SU-DHL-6 (cell line): Measurements from ENCODE around the gene MYH11.

ENCODE experiments used
- H2AFZ ChIP-seq: fragments of 200-600 bp; sonication (generic); 2 replicates; pipeline ENCODE4 v1.6.1; 2014; ENCODE audit warnings: low read depth, mild to moderate bottlenecking, moderate library complexity, mixed read lengths, antibody characterized with exemption, low read length; ENCODE audit not compliant: severe bottlenecking
- H3F3A ChIP-seq: fragments of 200-600 bp; shearing (Covaris generic); 2 replicates; pipeline ENCODE4 v1.6.0; 2016; ENCODE audit warnings: antibody characterized with exemption, mild to moderate bottlenecking; ENCODE audit not compliant: insufficient read depth
- H3K27ac ChIP-seq: fragments of 200-600 bp; sonication (generic); 2 replicates; pipeline ENCODE4 v1.5.1; 2016; ENCODE audit warnings: low read depth, mild to moderate bottlenecking, low read length, moderate library complexity, mixed read lengths
- H3K27me3 ChIP-seq: fragments of 200-600 bp; sonication (generic), shearing (Covaris generic); 2 replicates; pipeline ENCODE4 v1.6.0; 2014; ENCODE audit warnings: mild to moderate bottlenecking, low read length
- H3K36me3 ChIP-seq: fragments of 200-600 bp; sonication (generic); 2 replicates; pipeline ENCODE4 v1.6.1; 2014; ENCODE audit warnings: mild to moderate bottlenecking, low read length, mixed read lengths
- H3K4me2 ChIP-seq: fragments of 300-600, 200-600 bp; shearing (Covaris generic), sonication (generic); 2 replicates; pipeline ENCODE4 v1.6.0; 2014; ENCODE audit warnings: low read length, low read depth, mild to moderate bottlenecking; ENCODE audit not compliant: poor library complexity, severe bottlenecking
- H3K4me3 ChIP-seq: fragments of 200-600 bp; sonication (generic); 2 replicates; pipeline ENCODE4 v1.5.1; 2014; ENCODE audit warnings: antibody characterized with exemption, low read length, mild to moderate bottlenecking, mixed read lengths; ENCODE audit not compliant: insufficient read depth, poor library complexity, severe bottlenecking
- H3K79me2 ChIP-seq: fragments of 200-600 bp; sonication (generic); 2 replicates; pipeline ENCODE4 v1.6.1; 2014; ENCODE audit warnings: mild to moderate bottlenecking, low read length, moderate library complexity; ENCODE audit not compliant: insufficient read depth
- H3K9ac ChIP-seq: fragments of 200-600 bp; sonication (generic); 2 replicates; pipeline ENCODE4 v1.7.0; 2014; ENCODE audit warnings: mild to moderate bottlenecking, low read length
- H3K9me2 ChIP-seq: fragments of 200-600 bp; sonication (generic); replicated peaks from 2 replicates; pipeline ENCODE4 v1.6.1; 2014; ENCODE audit warnings: low read length; ENCODE audit not compliant: insufficient read depth
- H3K9me3 ChIP-seq: fragments of 200-600 bp; sonication (generic); 2 replicates; pipeline ENCODE4 v1.6.1; 2014; ENCODE audit warnings: low read length, mixed read lengths; ENCODE audit not compliant: insufficient read depth
- H4K20me1 ChIP-seq: fragments of 200-600 bp; sonication (generic); 2 replicates; pipeline ENCODE4 v1.6.1; 2014; ENCODE audit warnings: low read depth, mild to moderate bottlenecking, antibody characterized with exemption, low read length, moderate library complexity, mixed read lengths
- EZH2phosphoT487 ChIP-seq: fragments of 200-600 bp; sonication (generic), shearing (Covaris generic); conservative IDR thresholded peaks from 2 replicates; pipeline ENCODE4 v1.6.1; 2018; ENCODE audit warnings: mild to moderate bottlenecking, antibody characterized with exemption, low read length, moderate library complexity, mixed read lengths
- TF ChIP-seq, protein P1 (sequence below): fragments of 200-600 bp; sonication (generic); IDR thresholded peaks from one replicate; pipeline ENCODE4 v1.5.1; 2017; ENCODE audit warnings: antibody characterized with exemption, mild to moderate bottlenecking, low read length, moderate library complexity; ENCODE audit not compliant: insufficient read depth, poor library complexity, severe bottlenecking

Gene MYH11

DNA sequence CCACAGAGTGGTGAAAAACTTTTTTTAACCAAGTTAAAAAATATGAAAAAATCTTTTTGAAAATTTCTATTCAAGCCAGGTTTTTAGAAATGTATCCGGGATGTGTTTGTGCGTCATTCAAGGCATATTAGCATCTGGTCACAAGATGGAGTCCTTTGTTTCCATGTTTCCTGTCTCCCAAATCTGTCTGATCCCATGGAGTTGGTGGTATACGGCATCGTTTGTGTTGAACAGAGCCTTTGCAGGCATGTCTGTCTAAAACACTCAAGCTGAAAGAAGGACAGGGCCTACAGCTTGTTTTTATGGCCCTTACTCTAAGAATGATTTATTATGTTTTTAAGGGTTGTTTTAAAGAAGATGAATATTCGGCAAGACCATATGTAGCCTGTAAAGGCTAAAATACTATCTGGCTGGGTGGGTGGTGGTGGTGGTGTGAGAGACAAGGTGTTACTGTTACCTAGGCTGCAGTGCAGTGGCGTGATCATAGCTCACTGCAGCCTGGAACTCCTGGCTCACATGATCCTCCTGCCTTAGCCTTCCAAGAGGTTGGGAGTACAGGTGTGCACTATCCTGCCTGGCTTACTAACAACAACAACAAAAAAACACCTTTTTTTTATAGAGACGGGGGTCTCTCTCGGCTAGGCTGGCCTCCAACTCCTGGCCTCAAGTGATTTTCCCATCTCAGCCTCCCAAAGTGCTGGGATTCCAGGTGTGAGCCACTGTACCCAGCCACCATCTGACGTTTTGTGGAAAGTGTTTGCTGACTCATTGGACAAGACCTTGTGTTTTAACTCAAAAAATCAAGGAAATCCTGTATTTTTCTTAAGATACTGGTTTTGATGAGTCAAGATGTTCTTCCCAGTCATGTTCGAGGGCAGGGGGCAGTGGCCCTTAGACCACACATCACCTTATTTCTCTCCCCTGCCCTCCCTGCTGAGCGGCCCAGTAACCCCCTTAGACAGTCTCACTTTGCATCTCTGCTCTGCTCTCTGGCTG lies 154.6 kb downstream of the MYH11 start:
- H3K4me2 ChIP-seq, result no peak overlapping the region
- no peaks in the 10 kb centered on the region for H4K20me1 ChIP-seq
- H3K4me3 ChIP-seq, result no peak overlapping the region
- no peak overlapping the region for H3K9ac ChIP-seq
- peaks cover 12% of the 10 kb centered on the region for H3F3A ChIP-seq
- no peak overlapping the region for H2AFZ ChIP-seq
- no peak for TF ChIP-seq EZH2phosphoT487
- TF ChIP-seq, protein P1, sequence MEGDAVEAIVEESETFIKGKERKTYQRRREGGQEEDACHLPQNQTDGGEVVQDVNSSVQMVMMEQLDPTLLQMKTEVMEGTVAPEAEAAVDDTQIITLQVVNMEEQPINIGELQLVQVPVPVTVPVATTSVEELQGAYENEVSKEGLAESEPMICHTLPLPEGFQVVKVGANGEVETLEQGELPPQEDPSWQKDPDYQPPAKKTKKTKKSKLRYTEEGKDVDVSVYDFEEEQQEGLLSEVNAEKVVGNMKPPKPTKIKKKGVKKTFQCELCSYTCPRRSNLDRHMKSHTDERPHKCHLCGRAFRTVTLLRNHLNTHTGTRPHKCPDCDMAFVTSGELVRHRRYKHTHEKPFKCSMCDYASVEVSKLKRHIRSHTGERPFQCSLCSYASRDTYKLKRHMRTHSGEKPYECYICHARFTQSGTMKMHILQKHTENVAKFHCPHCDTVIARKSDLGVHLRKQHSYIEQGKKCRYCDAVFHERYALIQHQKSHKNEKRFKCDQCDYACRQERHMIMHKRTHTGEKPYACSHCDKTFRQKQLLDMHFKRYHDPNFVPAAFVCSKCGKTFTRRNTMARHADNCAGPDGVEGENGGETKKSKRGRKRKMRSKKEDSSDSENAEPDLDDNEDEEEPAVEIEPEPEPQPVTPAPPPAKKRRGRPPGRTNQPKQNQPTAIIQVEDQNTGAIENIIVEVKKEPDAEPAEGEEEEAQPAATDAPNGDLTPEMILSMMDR, result no peak
- no peak overlapping the region for H3K27ac ChIP-seq
- no peaks in the 10 kb centered on the region for H3K9me2 ChIP-seq
- 0 out of 2 replicates have a peak, but pooled peaks cover 3% of the 10 kb centered on the region for H3K36me3 ChIP-seq
- no peaks in the 10 kb centered on the region for H3K79me2 ChIP-seq
- H3K9me3 ChIP-seq, result no peaks in the 10 kb centered on the region
- H3K27me3 ChIP-seq, result no peaks in the 10 kb centered on the region

DNA sequence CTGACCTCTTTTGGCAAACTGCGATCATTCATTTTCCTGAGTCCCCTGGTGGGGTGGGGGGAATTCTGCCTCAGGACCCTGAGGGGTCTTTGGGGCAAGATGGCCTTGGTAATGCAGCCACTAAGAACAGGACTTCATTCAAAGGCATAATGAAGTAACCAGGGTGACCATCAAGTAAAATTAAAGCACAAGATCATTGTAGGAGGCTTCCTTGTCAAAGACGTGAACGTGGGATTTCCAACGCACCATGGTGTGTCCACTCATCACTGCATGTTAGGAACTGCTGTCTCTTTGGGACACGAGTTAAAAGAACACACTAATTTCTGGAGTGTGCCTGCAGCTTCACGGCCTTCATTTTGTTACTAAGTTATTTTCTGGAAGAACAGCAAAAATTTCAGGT lies 155.5 kb downstream of the MYH11 start:
- no peaks in the 10 kb centered on the region for H4K20me1 ChIP-seq
- H3K27me3 ChIP-seq, result no peaks in the 10 kb centered on the region
- H3K9me3 ChIP-seq, result no peaks in the 10 kb centered on the region
- H3K27ac ChIP-seq, result no peak overlapping the region
- TF ChIP-seq EZH2phosphoT487, result no peak
- TF ChIP-seq, protein P1, result no peak
- no peak overlapping the region for H2AFZ ChIP-seq
- H3K9ac ChIP-seq, result no peak overlapping the region
- H3F3A ChIP-seq, result peaks cover 12% of the 10 kb centered on the region
- no peak overlapping the region for H3K4me3 ChIP-seq
- H3K9me2 ChIP-seq, result no peaks in the 10 kb centered on the region
- 0 out of 2 replicates have a peak, but pooled peaks cover 5% of the 10 kb centered on the region for H3K36me3 ChIP-seq
- H3K4me2 ChIP-seq, result no peak overlapping the region
- H3K79me2 ChIP-seq, result no peaks in the 10 kb centered on the region

DNA sequence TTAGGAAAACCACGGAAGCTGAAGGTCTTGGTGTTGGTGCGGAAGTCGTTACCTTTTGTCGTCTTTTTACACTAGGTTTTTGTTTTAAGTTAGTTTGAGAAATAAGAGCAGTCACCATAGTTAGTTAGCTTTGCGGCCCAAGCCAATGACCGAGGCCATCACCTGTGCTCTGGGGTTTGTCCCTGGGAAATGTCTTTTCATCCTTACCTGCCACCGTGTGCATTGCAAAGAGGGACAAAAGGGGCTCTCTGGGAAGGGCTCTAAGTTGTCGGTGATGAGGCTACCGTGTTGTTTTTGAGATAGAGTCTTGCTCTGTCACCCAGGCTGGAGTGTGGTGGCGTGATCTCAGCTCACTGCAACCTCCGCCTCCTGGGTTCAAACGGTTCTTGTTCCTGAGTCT lies 157.0 kb downstream of the MYH11 start:
- Histone ChIP-seq H3K4me3 (no peak overlapping the region), H3F3A (peaks cover 12% of the 10 kb centered on the region), H2AFZ (no peak overlapping the region)

More for the DNA sequence above, 157.0 kb downstream of the MYH11 start:
- H3K36me3 ChIP-seq, result peaks cover 8% of the 10 kb centered on the region; the same call in 1 of the 2 replicates
- H4K20me1 ChIP-seq, result no peaks in the 10 kb centered on the region
- no peaks in the 10 kb centered on the region for H3K79me2 ChIP-seq
- no peaks in the 10 kb centered on the region for H3K9me3 ChIP-seq
- H3K9ac ChIP-seq, result no peak overlapping the region
- H3K9me2 ChIP-seq, result no peaks in the 10 kb centered on the region
- no peak overlapping the region for H3K4me2 ChIP-seq
- H3K27ac ChIP-seq, result no peak overlapping the region
- no peaks in the 10 kb centered on the region for H3K27me3 ChIP-seq
- TF ChIP-seq EZH2phosphoT487, result no peak
- TF ChIP-seq, protein P1, result no peak
